ENCODE data around the gene COA3. TPM values are rescaled to one million over a fixed set of nuclear protein-coding genes. Genes with fewer than 3 reads are reported as not detected.

Gene COA3
- total RNA-seq, 1 donor from 2014 or later: 53.9 TPM

DNA sequence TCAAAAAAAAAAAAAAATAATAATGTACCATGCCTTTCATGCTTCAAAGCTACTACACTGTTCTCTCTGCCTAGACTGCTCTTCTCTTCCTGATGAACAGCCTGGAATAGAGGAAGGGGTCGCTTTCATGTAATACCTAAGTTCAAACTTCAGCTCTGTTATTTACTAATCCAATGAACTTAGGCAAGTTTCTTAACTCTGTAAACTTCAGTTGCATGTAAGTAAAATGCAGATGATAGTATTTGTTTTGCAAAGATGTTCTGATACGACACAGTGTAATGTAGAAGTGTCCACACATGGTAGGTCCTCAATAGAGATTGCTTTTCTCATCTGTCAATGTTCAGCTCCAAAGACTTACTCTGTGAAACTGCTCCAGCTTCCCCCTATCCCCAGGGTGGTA, 6.6 kb downstream of the COA3 start:
- H3K4me3 ChIP-seq: no peak overlapping the region
- peaks cover 3% of the 10 kb centered on the region for H3K4me1 ChIP-seq
- no peak for ATAC-seq
- TF ChIP-seq, protein P1, sequence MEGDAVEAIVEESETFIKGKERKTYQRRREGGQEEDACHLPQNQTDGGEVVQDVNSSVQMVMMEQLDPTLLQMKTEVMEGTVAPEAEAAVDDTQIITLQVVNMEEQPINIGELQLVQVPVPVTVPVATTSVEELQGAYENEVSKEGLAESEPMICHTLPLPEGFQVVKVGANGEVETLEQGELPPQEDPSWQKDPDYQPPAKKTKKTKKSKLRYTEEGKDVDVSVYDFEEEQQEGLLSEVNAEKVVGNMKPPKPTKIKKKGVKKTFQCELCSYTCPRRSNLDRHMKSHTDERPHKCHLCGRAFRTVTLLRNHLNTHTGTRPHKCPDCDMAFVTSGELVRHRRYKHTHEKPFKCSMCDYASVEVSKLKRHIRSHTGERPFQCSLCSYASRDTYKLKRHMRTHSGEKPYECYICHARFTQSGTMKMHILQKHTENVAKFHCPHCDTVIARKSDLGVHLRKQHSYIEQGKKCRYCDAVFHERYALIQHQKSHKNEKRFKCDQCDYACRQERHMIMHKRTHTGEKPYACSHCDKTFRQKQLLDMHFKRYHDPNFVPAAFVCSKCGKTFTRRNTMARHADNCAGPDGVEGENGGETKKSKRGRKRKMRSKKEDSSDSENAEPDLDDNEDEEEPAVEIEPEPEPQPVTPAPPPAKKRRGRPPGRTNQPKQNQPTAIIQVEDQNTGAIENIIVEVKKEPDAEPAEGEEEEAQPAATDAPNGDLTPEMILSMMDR (IDR thresholded peaks at IDR 0.05): no peak
- no peaks in the 10 kb centered on the region for H3K9me3 ChIP-seq
- H3K27ac ChIP-seq: no peak overlapping the region
- no peaks in the 10 kb centered on the region for H3K36me3 ChIP-seq
- intact Hi-C loops (cut with DNase I): no loop called here
- H3K27me3 ChIP-seq: peaks cover 9% of the 10 kb centered on the region
- DNase-seq: no peak

DNA sequence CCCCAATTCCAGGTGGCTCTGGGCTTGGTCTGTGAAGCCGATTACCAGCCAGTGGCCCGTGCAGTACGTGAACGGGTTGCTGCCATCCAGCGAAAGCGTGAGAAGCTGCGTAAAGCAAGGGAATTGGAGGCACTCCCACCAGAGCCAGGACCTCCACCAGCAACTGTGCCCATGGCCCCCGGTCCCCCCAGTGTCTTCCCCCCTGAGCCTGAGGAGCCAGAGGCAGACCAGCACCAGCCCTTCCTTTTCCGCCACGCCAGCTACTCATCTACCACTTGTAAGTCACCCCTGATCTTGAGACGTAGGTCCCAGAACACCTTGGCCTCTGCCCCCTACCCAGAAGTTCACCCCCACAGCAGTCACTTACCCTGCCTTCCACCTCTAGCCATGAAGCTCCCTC, 11.2 kb downstream of the COA3 start:
- no peak for ATAC-seq
- TF ChIP-seq, protein P1 (IDR thresholded peaks at IDR 0.05): no peak
- peaks cover 43% of the 10 kb centered on the region for H3K27me3 ChIP-seq

DNA sequence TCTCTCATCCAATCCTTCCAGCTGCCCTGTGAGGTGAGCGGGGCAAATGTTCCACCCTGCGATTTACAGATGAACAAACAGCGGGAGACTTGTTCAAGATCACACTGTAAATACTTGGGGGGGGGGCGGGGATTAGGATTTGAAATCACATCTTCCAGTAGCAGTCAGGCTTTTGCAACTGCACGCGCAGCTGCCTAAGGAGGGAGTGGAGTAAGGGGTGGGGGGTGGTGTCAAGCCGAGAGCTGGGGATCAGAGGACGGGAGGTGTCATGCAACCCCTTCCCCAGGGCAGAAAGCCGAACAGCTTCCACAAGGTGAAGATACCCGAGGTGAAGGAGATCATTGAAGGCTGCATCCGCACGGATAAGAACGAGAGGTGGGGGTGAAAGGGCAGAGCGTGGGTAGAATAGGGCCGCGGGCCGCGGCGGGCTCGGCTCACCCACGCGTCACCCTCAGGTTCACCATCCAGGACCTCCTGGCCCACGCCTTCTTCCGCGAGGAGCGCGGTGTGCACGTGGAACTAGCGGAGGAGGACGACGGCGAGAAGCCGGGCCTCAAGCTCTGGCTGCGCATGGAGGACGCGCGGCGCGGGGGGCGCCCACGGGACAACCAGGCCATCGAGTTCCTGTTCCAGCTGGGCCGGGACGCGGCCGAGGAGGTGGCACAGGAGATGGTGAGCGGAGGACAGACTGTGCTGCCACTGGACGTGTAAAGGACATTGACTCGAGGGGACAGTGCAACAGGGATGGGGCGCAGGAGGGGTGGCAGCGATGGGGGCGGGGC, 13.5 kb downstream of the COA3 start:
- TF ChIP-seq, protein P1 (IDR thresholded peaks at IDR 0.05): no peak
- H3K4me1 ChIP-seq: peaks cover 4% of the 10 kb centered on the region
- H3K9me3 ChIP-seq: no peaks in the 10 kb centered on the region
- H3K27me3 ChIP-seq: peaks cover 61% of the 10 kb centered on the region
- no peak overlapping the region for H3K27ac ChIP-seq
- H3K4me3 ChIP-seq: no peak overlapping the region
- no peaks in the 10 kb centered on the region for H3K36me3 ChIP-seq
- no peak for DNase-seq
- peak; percentile 12 for ATAC-seq
- intact Hi-C loops (cut with DNase I): no loop called here

More for the DNA sequence above, 11.2 kb downstream of the COA3 start:
- Histone ChIP-seq H3K4me1 (peaks cover 4% of the 10 kb centered on the region), H3K36me3 (no peaks in the 10 kb centered on the region), H3K9me3 (no peaks in the 10 kb centered on the region), H3K27ac (no peak overlapping the region), H3K4me3 (no peak overlapping the region)
- intact Hi-C loops (cut with DNase I): no loop called here
- no peak for DNase-seq

DNA sequence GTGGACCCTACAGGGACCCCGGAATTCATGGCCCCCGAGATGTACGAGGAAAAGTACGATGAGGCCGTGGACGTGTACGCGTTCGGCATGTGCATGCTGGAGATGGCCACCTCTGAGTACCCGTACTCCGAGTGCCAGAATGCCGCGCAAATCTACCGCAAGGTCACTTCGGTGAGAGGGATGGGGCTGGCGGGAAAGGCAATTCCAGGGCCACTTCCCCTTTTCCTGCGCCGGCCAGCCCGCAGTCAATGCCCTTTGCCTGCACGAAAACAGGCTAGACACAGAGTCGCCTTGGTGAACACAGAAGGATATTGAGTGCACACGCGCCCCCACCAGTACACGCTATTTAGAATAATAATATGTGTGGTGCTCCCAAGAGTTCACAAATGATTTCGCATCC, 14.1 kb downstream of the COA3 start:
- no peak for DNase-seq
- Histone ChIP-seq H3K9me3 (no peaks in the 10 kb centered on the region), H3K36me3 (peaks cover 3% of the 10 kb centered on the region), H3K27me3 (peaks cover 61% of the 10 kb centered on the region), H3K27ac (no peak overlapping the region), H3K4me1 (peaks cover 4% of the 10 kb centered on the region), H3K4me3 (no peak overlapping the region)
- ATAC-seq: peak; percentile 28
- intact Hi-C loops (cut with DNase I): no loop called here
- TF ChIP-seq, protein P1 (IDR thresholded peaks at IDR 0.05): no peak

DNA sequence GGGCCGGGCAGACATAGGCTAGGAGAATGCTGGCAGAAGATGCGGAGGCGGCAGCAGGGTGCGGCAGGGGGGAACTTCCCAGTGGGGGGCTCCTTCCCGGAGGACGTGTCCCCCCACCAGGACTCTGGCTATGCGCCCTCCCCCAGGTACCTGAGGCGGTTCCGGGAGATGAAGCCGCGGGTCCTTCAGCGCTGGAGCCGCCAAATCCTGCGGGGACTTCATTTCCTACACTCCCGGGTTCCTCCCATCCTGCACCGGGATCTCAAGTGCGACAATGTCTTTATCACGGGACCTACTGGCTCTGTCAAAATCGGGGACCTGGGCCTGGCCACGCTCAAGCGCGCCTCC, 14.7 kb downstream of the COA3 start:
- TF ChIP-seq, protein P1 (IDR thresholded peaks at IDR 0.05): no peak
- H3K36me3 ChIP-seq: peaks cover 10% of the 10 kb centered on the region
- intact Hi-C loops (cut with DNase I): no loop called here
- H3K27me3 ChIP-seq: peaks cover 61% of the 10 kb centered on the region
- no peaks in the 10 kb centered on the region for H3K9me3 ChIP-seq
- H3K27ac ChIP-seq: no peak overlapping the region
- DNase-seq (no peak), ATAC-seq (no peak)
- peaks cover 4% of the 10 kb centered on the region for H3K4me1 ChIP-seq
- no peak overlapping the region for H3K4me3 ChIP-seq
